DMS153 treated with DMSO at 0.1 percent for 48 hours (cell line): ENCODE measurements around the gene C3orf20.
"Not testable (repeated sequence)": the region's sequence is repeated elsewhere in the genome, so short reads cannot be mapped to it uniquely, and the experiment has no call there.

Source experiments
- DNase-seq: peaks from one replicate; lab custom pipeline; 2025; ENCODE audit not compliant: unreplicated experiment; lab: John Stamatoyannopoulos, UW

The C3orf20 gene

GRCh38 chr3:14752979-14753378, 78.0 kb downstream of the C3orf20 start:
- DNase-seq: not testable (repeated sequence)

GRCh38 chr3:14757153-14757700, 82.3 kb downstream of the C3orf20 start:
- DNase-seq: no peak

GRCh38 chr3:14758297-14758696, 83.4 kb downstream of the C3orf20 start:
- DNase-seq: no peak

GRCh38 chr3:14758959-14759358, 84.0 kb downstream of the C3orf20 start:
- no peak for DNase-seq

GRCh38 chr3:14760185-14760584, 85.2 kb downstream of the C3orf20 start:
- no peak for DNase-seq

GRCh38 chr3:14761121-14761672, 86.3 kb downstream of the C3orf20 start:
- DNase-seq: no peak

- DNase-seq: no peak
Observed at GRCh38 chr3:14761866-14762265, 86.9 kb downstream of the C3orf20 start.

GRCh38 chr3:14762701-14763100, 87.8 kb downstream of the C3orf20 start:
- DNase-seq: no peak

- DNase-seq: no peak
Observed at GRCh38 chr3:14764331-14765059, 89.6 kb downstream of the C3orf20 start.

GRCh38 chr3:14765060-14765400, 90.1 kb downstream of the C3orf20 start:
- DNase-seq: no peak

- DNase-seq: no peak
Observed at GRCh38 chr3:14765576-14766427, 90.9 kb downstream of the C3orf20 start.

- no peak for DNase-seq
Observed at GRCh38 chr3:14766428-14767244, 91.7 kb downstream of the C3orf20 start.

GRCh38 chr3:14767245-14768051, 92.5 kb downstream of the C3orf20 start:
- no peak for DNase-seq

GRCh38 chr3:14768182-14768790, 93.3 kb downstream of the C3orf20 start:
- DNase-seq: no peak

- no peak for DNase-seq
Observed at GRCh38 chr3:14768881-14769280, 93.9 kb downstream of the C3orf20 start.

GRCh38 chr3:14769544-14770325, 94.8 kb downstream of the C3orf20 start:
- no peak for DNase-seq

GRCh38 chr3:14770591-14770990, 95.7 kb downstream of the C3orf20 start:
- no peak for DNase-seq

- DNase-seq: no peak
Observed at GRCh38 chr3:14771593-14772497, 96.9 kb downstream of the C3orf20 start.
